ENCODE data around the gene ALDH1A2.

DNA sequence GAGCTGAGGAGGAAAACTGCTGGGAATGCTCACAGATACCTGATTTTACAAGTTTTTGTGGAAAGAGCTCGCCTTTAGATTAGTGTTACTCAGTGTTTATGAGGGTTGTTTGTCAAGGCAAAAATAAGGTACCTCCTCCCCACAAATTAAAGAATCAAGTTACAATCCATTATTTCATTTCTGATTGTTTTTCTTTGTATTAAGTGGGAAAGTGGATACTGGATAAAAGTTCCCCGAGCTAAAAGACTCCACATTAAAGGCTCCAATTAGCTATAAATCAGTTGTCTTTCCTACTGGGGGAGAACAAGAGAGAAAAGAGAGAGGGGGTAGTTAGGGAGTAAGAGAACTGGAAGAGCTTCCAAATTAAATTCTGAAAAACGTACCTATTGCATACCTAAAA lies 1.9 kb downstream of the ALDH1A2 start:
- TF ChIP-seq, protein P1, sequence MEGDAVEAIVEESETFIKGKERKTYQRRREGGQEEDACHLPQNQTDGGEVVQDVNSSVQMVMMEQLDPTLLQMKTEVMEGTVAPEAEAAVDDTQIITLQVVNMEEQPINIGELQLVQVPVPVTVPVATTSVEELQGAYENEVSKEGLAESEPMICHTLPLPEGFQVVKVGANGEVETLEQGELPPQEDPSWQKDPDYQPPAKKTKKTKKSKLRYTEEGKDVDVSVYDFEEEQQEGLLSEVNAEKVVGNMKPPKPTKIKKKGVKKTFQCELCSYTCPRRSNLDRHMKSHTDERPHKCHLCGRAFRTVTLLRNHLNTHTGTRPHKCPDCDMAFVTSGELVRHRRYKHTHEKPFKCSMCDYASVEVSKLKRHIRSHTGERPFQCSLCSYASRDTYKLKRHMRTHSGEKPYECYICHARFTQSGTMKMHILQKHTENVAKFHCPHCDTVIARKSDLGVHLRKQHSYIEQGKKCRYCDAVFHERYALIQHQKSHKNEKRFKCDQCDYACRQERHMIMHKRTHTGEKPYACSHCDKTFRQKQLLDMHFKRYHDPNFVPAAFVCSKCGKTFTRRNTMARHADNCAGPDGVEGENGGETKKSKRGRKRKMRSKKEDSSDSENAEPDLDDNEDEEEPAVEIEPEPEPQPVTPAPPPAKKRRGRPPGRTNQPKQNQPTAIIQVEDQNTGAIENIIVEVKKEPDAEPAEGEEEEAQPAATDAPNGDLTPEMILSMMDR (conservative IDR thresholded peaks at IDR 0.05): no peak
- no peak for TF ChIP-seq EZH2 (IDR thresholded peaks at IDR 0.05; ENCODE audit: low read depth)
